IPS-20b (cell line): ENCODE data around the gene COQ7.

Experiments
- H3K27ac ChIP-seq: one replicate; pipeline ENCODE4 v1.5.1; 2013; ENCODE audit warnings: low read length
- H3K27me3 ChIP-seq: 2 replicates; pipeline ENCODE4 v1.6.1; 2013; ENCODE audit warnings: mild to moderate bottlenecking, low read length, inconsistent platforms; ENCODE audit not compliant: insufficient read depth
- H3K36me3 ChIP-seq: 2 replicates; pipeline ENCODE4 v1.6.1; 2013; ENCODE audit warnings: low read depth, mild to moderate bottlenecking, inconsistent platforms, low read length, moderate library complexity; ENCODE audit not compliant: insufficient read depth
- H3K4me1 ChIP-seq: 2 replicates; pipeline ENCODE4 v1.6.1; 2013; ENCODE audit warnings: mild to moderate bottlenecking, control low read depth, inconsistent platforms, low read length, moderate library complexity; ENCODE audit not compliant: insufficient read depth
- H3K4me3 ChIP-seq: 2 replicates; pipeline ENCODE4 v1.5.1; 2013; ENCODE audit warnings: mild to moderate bottlenecking, low read length, inconsistent platforms
- H3K9ac ChIP-seq: 2 replicates; pipeline ENCODE4 v1.6.1; 2013; ENCODE audit warnings: low read depth, mild to moderate bottlenecking, inconsistent platforms, low read length, moderate library complexity
- H3K9me3 ChIP-seq: 2 replicates; pipeline ENCODE4 v1.6.1; 2013; ENCODE audit warnings: mild to moderate bottlenecking, low read depth, low read length, inconsistent platforms; ENCODE audit not compliant: insufficient read depth

Gene COQ7

GRCh38 chr16:19115148-19116021 is 48.0 kb downstream of the COQ7 start:
- H3K4me3 ChIP-seq, result no peak overlapping the region
- no peaks in the 10 kb centered on the region for H3K36me3 ChIP-seq
- H3K27me3 ChIP-seq, result peaks cover 48% of the 10 kb centered on the region
- H3K9ac ChIP-seq, result no peak overlapping the region
- H3K9me3 ChIP-seq, result no peaks in the 10 kb centered on the region
- no peak overlapping the region for H3K27ac ChIP-seq
- no peaks in the 10 kb centered on the region; the same call in 1 of the 2 replicates for H3K4me1 ChIP-seq

GRCh38 chr16:19116711-19117449 is 49.5 kb downstream of the COQ7 start:
- Histone ChIP-seq H3K9ac (no peak overlapping the region), H3K4me3 (no peak overlapping the region), H3K9me3 (no peaks in the 10 kb centered on the region), H3K27ac (no peak overlapping the region), H3K36me3 (no peaks in the 10 kb centered on the region), H3K27me3 (peaks cover 48% of the 10 kb centered on the region), H3K4me1 (no peaks in the 10 kb centered on the region; the same call in 1 of the 2 replicates)

- H3K36me3 ChIP-seq, result no peaks in the 10 kb centered on the region
- no peak overlapping the region for H3K9ac ChIP-seq
- H3K27ac ChIP-seq, result no peak overlapping the region
- no peaks in the 10 kb centered on the region for H3K9me3 ChIP-seq
- no peak overlapping the region for H3K4me3 ChIP-seq
- H3K27me3 ChIP-seq, result peaks cover 37% of the 10 kb centered on the region
- H3K4me1 ChIP-seq, result no peaks in the 10 kb centered on the region; the same call in 1 of the 2 replicates
Measured at GRCh38 chr16:19118938-19119431, 51.6 kb downstream of the COQ7 start.

GRCh38 chr16:19119564-19119963 is 52.1 kb downstream of the COQ7 start:
- H3K9me3 ChIP-seq, result no peaks in the 10 kb centered on the region
- no peaks in the 10 kb centered on the region for H3K36me3 ChIP-seq
- peaks cover 32% of the 10 kb centered on the region for H3K27me3 ChIP-seq
- H3K27ac ChIP-seq, result no peak overlapping the region
- no peak overlapping the region for H3K9ac ChIP-seq
- H3K4me1 ChIP-seq, result no peaks in the 10 kb centered on the region; the same call in 1 of the 2 replicates
- H3K4me3 ChIP-seq, result no peak overlapping the region

DNA sequence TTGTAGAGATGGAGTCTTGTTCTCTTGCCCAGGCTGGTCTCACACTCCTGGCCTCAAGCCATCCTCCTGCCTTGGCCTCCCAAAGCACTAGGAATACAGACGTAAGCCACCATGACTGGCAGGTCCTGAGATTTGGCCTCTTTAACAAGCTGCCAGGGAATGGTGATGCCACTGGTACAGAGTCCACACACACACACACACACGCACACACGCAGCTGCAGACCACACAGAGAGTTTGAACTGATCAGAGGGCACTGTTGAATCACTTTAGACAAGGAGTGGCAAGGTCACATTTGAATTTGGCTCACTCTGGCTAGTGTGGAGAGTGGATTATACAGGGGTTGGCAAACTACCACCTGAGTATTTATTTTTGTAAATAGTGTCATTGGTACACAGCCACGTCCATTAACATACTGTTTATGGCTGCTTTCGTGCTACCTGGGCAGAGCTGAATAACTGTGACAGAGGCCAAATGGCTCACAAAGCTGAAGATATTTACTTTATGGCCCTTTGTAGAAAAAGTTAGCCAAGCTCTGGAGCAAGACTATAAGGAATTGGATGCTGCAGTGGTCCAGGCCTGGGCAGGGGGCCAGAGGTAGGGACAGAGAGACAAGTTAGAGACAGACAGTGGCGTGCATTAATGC is 56.2 kb downstream of the COQ7 start:
- Histone ChIP-seq H3K4me1 (no peaks in the 10 kb centered on the region; the same call in 1 of the 2 replicates), H3K9ac (no peak overlapping the region), H3K9me3 (no peaks in the 10 kb centered on the region; the same call in 1 of the 2 replicates), H3K27ac (no peak overlapping the region), H3K4me3 (no peak overlapping the region), H3K36me3 (no peaks in the 10 kb centered on the region), H3K27me3 (no peaks in the 10 kb centered on the region)

DNA sequence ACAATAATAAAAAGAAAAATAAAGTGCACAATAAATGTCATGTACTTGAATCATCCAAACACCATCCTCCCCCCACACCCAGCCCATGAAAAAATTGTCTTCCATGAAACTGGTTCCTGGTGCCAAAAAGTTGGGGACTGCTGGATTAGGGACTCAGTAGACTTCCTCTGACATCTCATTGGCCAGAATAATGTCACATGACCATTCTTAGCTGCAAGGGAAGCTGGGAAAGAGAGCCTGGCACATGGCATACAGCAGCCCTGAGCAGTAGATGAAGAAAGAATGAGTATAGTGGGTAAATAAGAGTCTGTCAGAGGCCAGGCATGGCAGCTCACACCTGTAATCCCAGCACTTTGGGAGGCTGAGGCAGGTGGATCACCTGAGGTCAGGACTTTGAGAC is 58.9 kb downstream of the COQ7 start:
- no peaks in the 10 kb centered on the region for H3K36me3 ChIP-seq

DNA sequence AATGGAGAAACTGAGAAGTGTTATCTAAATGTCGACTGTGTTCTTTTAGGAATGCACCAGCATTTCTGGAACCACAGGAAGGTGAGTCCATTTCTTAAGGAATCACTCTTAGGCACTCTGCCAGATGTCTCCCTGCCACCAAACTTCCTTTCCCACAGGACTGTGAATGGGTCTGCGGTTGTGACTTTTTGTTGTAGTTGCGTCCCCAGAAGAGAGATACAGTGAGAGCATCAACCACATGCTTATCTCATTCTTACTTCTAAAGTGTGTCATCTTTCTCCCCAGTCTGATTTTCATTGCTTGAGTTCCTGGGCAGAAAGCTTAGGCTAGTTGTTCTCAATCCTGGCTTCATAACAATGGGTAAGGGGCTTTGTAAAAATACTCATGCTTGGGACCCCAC is 59.8 kb downstream of the COQ7 start:
- Histone ChIP-seq H3K4me1 (peaks cover 12% of the 10 kb centered on the region; the same call in 1 of the 2 replicates), H3K36me3 (no peaks in the 10 kb centered on the region), H3K27me3 (no peaks in the 10 kb centered on the region), H3K27ac (no peak overlapping the region), H3K4me3 (no peak overlapping the region), H3K9me3 (no peaks in the 10 kb centered on the region; the same call in 1 of the 2 replicates), H3K9ac (no peak overlapping the region)

More for the DNA sequence above, 58.9 kb downstream of the COQ7 start:
- Histone ChIP-seq H3K27me3 (no peaks in the 10 kb centered on the region), H3K9me3 (no peaks in the 10 kb centered on the region; the same call in 1 of the 2 replicates), H3K27ac (no peak overlapping the region), H3K4me1 (peaks cover 9% of the 10 kb centered on the region; the same call in 1 of the 2 replicates), H3K4me3 (no peak overlapping the region), H3K9ac (no peak overlapping the region)

- H3K4me1 ChIP-seq, result peaks cover 12% of the 10 kb centered on the region; the same call in 1 of the 2 replicates
- no peak overlapping the region for H3K4me3 ChIP-seq
- H3K9ac ChIP-seq, result no peak overlapping the region
- H3K27me3 ChIP-seq, result no peaks in the 10 kb centered on the region
- no peaks in the 10 kb centered on the region for H3K36me3 ChIP-seq
- no peaks in the 10 kb centered on the region; the same call in 1 of the 2 replicates for H3K9me3 ChIP-seq
- no peak overlapping the region for H3K27ac ChIP-seq
Measured at GRCh38 chr16:19127674-19128131, 60.3 kb downstream of the COQ7 start.

DNA sequence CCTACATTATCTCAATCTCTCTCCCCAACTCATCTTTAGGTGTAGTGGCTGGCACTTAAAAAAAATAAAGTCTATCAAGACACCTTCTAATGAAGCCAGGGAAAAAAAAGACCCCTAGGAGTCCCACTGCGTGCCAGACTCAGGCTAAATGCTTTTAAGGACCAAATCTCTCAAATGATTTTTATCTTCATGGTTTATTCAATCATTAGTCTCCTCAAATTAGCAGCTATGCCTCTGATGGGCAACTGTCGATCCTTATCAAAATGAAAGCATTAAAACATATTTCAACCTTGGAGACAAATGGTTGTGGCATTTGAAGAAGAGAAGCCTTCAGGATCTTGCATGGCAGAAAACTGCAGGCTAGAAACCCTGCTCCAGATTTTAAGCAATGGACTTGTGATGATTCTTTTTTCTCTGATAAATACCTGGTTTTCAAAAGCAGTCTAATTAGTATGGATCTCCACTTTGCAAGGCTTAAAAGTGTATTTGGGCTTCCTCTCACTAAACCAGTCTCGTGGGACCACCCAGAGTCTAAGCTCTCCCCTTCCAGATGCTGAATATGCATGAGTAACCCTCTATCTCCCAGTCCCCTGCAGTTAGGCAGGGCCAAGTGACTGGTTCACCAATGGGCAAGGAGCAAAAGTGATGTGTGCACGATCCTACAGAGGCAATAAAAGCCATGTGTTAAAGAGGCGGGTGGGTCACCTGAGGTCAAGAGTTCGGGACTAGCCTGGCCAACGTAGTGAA is 61.2 kb downstream of the COQ7 start:
- Histone ChIP-seq H3K36me3 (no peaks in the 10 kb centered on the region), H3K4me1 (peaks cover 12% of the 10 kb centered on the region; the same call in 1 of the 2 replicates), H3K9me3 (no peaks in the 10 kb centered on the region; the same call in 1 of the 2 replicates), H3K27ac (no peak overlapping the region), H3K27me3 (no peaks in the 10 kb centered on the region), H3K4me3 (no peak overlapping the region), H3K9ac (no peak overlapping the region)
